Measurements from ENCODE around the gene IMPA2. TPM values are rescaled to one million over a fixed set of nuclear protein-coding genes. Genes with fewer than 3 reads are reported as not detected.

IMPA2 gene
- total and polyA plus RNA-seq, 2 donors: 9.1 to 19.5 TPM

- no peak for DNase-seq (ENCODE audit: low read depth in 6 of 9, low spot score in 9 of 9)
- no peak overlapping the region for H3K4me3 ChIP-seq (ENCODE audit: low read length in 2 of 2)
- no peak overlapping the region for H3K27ac ChIP-seq (ENCODE audit: low read depth in 1 of 2, low read length in 1 of 2)
- H3K9me3 ChIP-seq (ENCODE audit: control insufficient read depth in 2 of 2, insufficient read depth in 1 of 2, low read length in 1 of 2): no peaks in the 10 kb centered on the region
- WGBS: 94% methylated on average over 5 of the region's 5 CpGs
- peaks cover 0 to 5% of the 10 kb centered on the region in 2 donors for H3K27me3 ChIP-seq (ENCODE audit: control insufficient read depth in 2 of 2, insufficient read depth in 1 of 2, low read length in 1 of 2)
- no peaks in the 10 kb centered on the region for H3K4me1 ChIP-seq (ENCODE audit: control insufficient read depth in 2 of 2, insufficient read depth in 2 of 2, low read length in 2 of 2)
- H3K36me3 ChIP-seq (ENCODE audit: control insufficient read depth in 2 of 2, insufficient read depth in 2 of 2, low read length in 1 of 2): no peaks in the 10 kb centered on the region
Observed at GRCh38 chr18:11974741-11975325, 6.5 kb upstream of the IMPA2 start.

DNA sequence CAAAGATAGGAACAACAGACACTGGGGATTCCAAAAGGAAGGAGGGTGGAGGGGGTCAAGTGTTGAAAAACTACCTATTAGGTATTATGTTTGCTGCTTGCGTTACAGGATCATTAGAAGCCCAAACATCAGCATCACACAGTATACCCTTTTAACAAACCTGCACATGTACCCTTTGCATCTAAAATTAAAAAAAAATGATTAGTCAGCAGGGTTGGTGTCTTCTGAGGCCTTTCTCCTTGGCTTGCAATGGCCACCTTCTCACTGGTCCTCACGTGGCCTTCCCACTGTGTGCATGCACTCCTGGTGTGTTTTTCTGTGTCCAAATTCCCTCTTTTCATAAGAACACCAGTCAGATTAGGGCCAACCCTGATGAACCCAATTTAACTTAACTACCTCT lies 5.6 kb upstream of the IMPA2 start:
- no peaks in the 10 kb centered on the region for H3K36me3 ChIP-seq (ENCODE audit: control insufficient read depth in 2 of 2, insufficient read depth in 2 of 2, low read length in 1 of 2)
- peaks cover 7 to 13% of the 10 kb centered on the region in 2 donors for H3K27me3 ChIP-seq (ENCODE audit: control insufficient read depth in 2 of 2, insufficient read depth in 1 of 2, low read length in 1 of 2)
- H3K9me3 ChIP-seq (ENCODE audit: control insufficient read depth in 2 of 2, insufficient read depth in 1 of 2, low read length in 1 of 2): no peaks in the 10 kb centered on the region
- no peak for DNase-seq (ENCODE audit: low read depth in 6 of 9, low spot score in 9 of 9)
- H3K4me1 ChIP-seq (ENCODE audit: control insufficient read depth in 2 of 2, insufficient read depth in 2 of 2, low read length in 2 of 2): peaks cover 4 to 6% of the 10 kb centered on the region in 2 donors
- WGBS: 95% methylated on average over 2 of the region's 2 CpGs
- H3K27ac ChIP-seq (ENCODE audit: low read depth in 1 of 2, low read length in 1 of 2): no peak overlapping the region
- H3K4me3 ChIP-seq (ENCODE audit: low read length in 2 of 2): no peak overlapping the region

GRCh38 chr18:11976315-11977152 lies 4.8 kb upstream of the IMPA2 start:
- Histone ChIP-seq H3K36me3 (ENCODE audit: control insufficient read depth in 2 of 2, insufficient read depth in 2 of 2, low read length in 1 of 2) (no peaks in the 10 kb centered on the region), H3K4me3 (ENCODE audit: low read length in 2 of 2) (no peak overlapping the region), H3K27ac (ENCODE audit: low read depth in 1 of 2, low read length in 1 of 2) (no peak overlapping the region), H3K4me1 (ENCODE audit: control insufficient read depth in 2 of 2, insufficient read depth in 2 of 2, low read length in 2 of 2) (peaks cover 4 to 6% of the 10 kb centered on the region in 2 donors), H3K27me3 (ENCODE audit: control insufficient read depth in 2 of 2, insufficient read depth in 1 of 2, low read length in 1 of 2) (peaks cover 7 to 18% of the 10 kb centered on the region in 2 donors), H3K9me3 (ENCODE audit: control insufficient read depth in 2 of 2, insufficient read depth in 1 of 2, low read length in 1 of 2) (no peaks in the 10 kb centered on the region)
- DNase-seq (ENCODE audit: low read depth in 6 of 9, low spot score in 9 of 9): no peak
- WGBS: 96% methylated on average over 13 of the region's 13 CpGs

DNA sequence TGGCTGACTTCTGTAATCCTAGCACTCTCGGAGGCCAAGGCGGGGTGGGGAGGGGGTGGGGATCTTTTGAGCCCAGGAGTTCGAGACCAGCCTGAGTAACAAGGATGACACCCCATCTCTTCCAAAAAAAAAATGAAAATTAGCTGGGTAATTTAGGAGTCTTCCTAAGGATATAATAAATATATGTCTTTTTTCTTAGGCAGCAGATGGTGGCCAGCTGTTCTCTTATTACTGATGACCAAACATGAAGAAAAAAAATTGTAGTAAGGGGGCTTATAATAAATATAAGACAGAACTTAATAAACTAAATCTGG lies 4.2 kb upstream of the IMPA2 start:
- Histone ChIP-seq H3K36me3 (ENCODE audit: control insufficient read depth in 2 of 2, insufficient read depth in 2 of 2, low read length in 1 of 2) (no peaks in the 10 kb centered on the region), H3K4me1 (ENCODE audit: control insufficient read depth in 2 of 2, insufficient read depth in 2 of 2, low read length in 2 of 2) (peaks cover 10% of the 10 kb centered on the region in 2 donors), H3K9me3 (ENCODE audit: control insufficient read depth in 2 of 2, insufficient read depth in 1 of 2, low read length in 1 of 2) (no peaks in the 10 kb centered on the region), H3K27me3 (ENCODE audit: control insufficient read depth in 2 of 2, insufficient read depth in 1 of 2, low read length in 1 of 2) (peaks cover 7 to 23% of the 10 kb centered on the region in 2 donors), H3K4me3 (ENCODE audit: low read length in 2 of 2) (no peak overlapping the region), H3K27ac (ENCODE audit: low read depth in 1 of 2, low read length in 1 of 2) (no peak overlapping the region)
- no peak for DNase-seq (ENCODE audit: low read depth in 6 of 9, low spot score in 9 of 9)
- 91% methylated on average over 3 of the region's 3 CpGs for WGBS

DNA sequence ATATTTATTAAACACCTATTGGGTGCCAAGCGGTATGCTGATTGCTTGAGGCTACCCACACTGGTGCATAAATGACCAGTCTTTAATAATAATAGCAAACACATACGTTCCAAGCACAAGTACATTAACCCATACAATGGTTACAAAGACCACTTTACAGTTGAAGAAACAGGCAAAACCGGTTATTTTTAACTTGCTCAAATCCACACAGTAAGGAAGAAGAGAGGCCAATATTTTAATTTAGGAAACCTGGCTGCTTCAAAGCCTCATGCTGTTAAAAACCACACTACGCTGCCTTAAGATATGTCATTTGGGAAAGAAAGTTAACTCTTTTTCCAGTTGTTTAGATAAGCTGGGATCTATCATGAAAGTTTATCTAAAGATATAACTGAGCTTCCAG lies 2.4 kb upstream of the IMPA2 start:
- Histone ChIP-seq H3K4me1 (ENCODE audit: control insufficient read depth in 2 of 2, insufficient read depth in 2 of 2, low read length in 2 of 2) (peaks cover 10 to 11% of the 10 kb centered on the region in 2 donors), H3K27me3 (ENCODE audit: control insufficient read depth in 2 of 2, insufficient read depth in 1 of 2, low read length in 1 of 2) (peaks cover 7 to 29% of the 10 kb centered on the region in 2 donors), H3K4me3 (ENCODE audit: low read length in 2 of 2) (no peak overlapping the region), H3K27ac (ENCODE audit: low read depth in 1 of 2, low read length in 1 of 2) (no peak overlapping the region), H3K36me3 (ENCODE audit: control insufficient read depth in 2 of 2, insufficient read depth in 2 of 2, low read length in 1 of 2) (no peaks in the 10 kb centered on the region), H3K9me3 (ENCODE audit: control insufficient read depth in 2 of 2, insufficient read depth in 1 of 2, low read length in 1 of 2) (no peaks in the 10 kb centered on the region)
- DNase-seq (ENCODE audit: low read depth in 6 of 9, low spot score in 9 of 9): no peak
- 95% methylated on average over 4 of the region's 4 CpGs for WGBS

GRCh38 chr18:11980163-11980493 lies 1.2 kb upstream of the IMPA2 start:
- Histone ChIP-seq H3K4me3 (ENCODE audit: low read length in 2 of 2) (peak overlapping the region; percentile 49 to 69), H3K27ac (ENCODE audit: low read depth in 1 of 2, low read length in 1 of 2) (peak overlapping the region in 1 of 2 donors; percentile 46), H3K9me3 (ENCODE audit: control insufficient read depth in 2 of 2, insufficient read depth in 1 of 2, low read length in 1 of 2) (no peaks in the 10 kb centered on the region), H3K36me3 (ENCODE audit: control insufficient read depth in 2 of 2, insufficient read depth in 2 of 2, low read length in 1 of 2) (no peaks in the 10 kb centered on the region), H3K4me1 (ENCODE audit: control insufficient read depth in 2 of 2, insufficient read depth in 2 of 2, low read length in 2 of 2) (peaks cover 10 to 11% of the 10 kb centered on the region in 2 donors), H3K27me3 (ENCODE audit: control insufficient read depth in 2 of 2, insufficient read depth in 1 of 2, low read length in 1 of 2) (peaks cover 7 to 29% of the 10 kb centered on the region in 2 donors)
- 24% methylated on average over 11 of the region's 11 CpGs for WGBS
- DNase-seq (ENCODE audit: low read depth in 6 of 9, low spot score in 9 of 9): no peak

DNA sequence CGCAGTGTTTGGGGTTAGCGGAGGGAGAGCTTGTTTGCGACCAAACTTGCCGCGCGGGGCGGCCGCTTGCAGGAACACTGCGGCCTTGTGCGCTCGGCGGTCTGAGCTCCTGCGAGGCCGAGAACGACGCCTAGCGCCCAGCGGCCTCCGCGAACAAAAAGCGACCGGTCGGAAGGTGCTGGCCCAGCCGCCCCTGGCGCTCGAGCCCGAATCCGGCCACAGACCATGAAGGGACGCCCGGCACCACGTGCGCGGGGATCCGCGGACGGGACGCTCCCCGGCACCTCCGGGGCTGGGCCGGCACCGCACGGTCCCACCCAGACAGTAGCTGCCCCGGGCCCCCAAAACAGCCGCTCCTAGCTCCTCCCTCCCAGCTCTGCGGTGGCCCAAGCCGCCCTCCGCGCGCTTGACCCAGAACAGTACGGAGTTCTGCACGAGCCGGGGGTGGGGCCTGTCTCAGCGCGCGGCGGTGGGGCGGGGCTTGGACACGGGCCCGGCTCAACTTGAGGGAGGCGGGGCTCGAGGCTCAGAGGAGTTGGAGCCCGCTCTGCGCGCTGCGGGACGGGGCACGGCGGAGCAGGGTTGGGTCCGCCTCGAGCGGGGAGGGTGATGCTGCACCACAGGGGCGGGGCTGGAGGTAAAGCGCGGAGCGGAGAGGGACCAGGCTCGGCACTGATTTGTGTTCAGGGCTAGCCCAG lies 664 bp upstream of the IMPA2 start:
- peaks cover 7 to 29% of the 10 kb centered on the region in 2 donors for H3K27me3 ChIP-seq (ENCODE audit: control insufficient read depth in 2 of 2, insufficient read depth in 1 of 2, low read length in 1 of 2)
- WGBS: under 1% methylated on average over 76 of the region's 76 CpGs

DNA sequence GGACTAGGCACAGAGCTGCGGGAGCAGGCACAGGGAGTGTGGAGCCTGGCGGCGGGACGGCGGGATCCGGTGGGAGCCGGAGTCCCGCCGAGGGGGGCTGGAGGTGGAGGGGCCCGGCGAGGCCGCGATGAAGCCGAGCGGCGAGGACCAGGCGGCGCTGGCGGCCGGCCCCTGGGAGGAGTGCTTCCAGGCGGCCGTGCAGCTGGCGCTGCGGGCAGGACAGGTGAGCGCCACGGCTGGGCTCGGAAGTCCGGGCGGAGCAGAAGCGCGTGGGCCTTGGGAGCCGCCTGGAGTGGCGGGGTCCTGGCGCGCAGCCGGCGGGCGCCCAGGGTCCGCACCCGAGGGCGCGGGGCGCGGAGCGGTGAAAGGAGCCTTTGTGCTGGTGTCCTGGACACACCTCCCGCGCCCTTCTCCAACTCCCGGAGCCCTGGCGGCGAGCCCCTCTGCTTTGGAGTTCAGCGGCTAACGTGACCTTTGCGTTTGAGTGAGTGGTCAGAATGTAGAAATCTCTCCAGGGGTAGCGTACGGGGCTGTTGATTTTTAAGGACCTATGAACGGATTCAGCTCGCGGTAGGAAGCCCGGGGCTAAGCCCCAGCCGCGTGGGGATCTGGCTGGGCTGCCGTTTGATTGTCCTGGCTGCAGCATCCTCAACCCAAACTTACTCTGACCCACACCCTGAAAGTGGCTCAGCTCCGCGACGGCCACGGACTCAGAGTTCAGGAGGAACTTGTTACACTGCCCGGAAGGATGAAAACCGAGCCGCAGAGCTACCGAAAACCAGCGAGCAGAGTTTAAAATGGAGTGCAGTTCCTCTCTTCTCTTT lies 448 bp downstream of the IMPA2 start:
- no peaks in the 10 kb centered on the region for H3K9me3 ChIP-seq (ENCODE audit: control insufficient read depth in 2 of 2, insufficient read depth in 1 of 2, low read length in 1 of 2)
- H3K27ac ChIP-seq (ENCODE audit: low read depth in 1 of 2, low read length in 1 of 2): peak overlapping the region in 1 of 2 donors; percentile 49
- H3K27me3 ChIP-seq (ENCODE audit: control insufficient read depth in 2 of 2, insufficient read depth in 1 of 2, low read length in 1 of 2): peaks cover 7 to 29% of the 10 kb centered on the region in 2 donors
- H3K4me3 ChIP-seq (ENCODE audit: low read length in 2 of 2): peak overlapping the region; percentile 46 to 69
- WGBS: under 1% methylated on average over 71 of the region's 71 CpGs
- H3K36me3 ChIP-seq (ENCODE audit: control insufficient read depth in 2 of 2, insufficient read depth in 2 of 2, low read length in 1 of 2): no peaks in the 10 kb centered on the region
- DNase-seq (ENCODE audit: low read depth in 6 of 9, low spot score in 9 of 9): peak in 2 of 9 donors; percentile 17 to 37
- H3K4me1 ChIP-seq (ENCODE audit: control insufficient read depth in 2 of 2, insufficient read depth in 2 of 2, low read length in 2 of 2): peaks cover 10 to 11% of the 10 kb centered on the region in 2 donors

More for the DNA sequence above, 664 bp upstream of the IMPA2 start:
- Histone ChIP-seq H3K4me3 (ENCODE audit: low read length in 2 of 2) (peak overlapping the region; percentile 49 to 69), H3K36me3 (ENCODE audit: control insufficient read depth in 2 of 2, insufficient read depth in 2 of 2, low read length in 1 of 2) (no peaks in the 10 kb centered on the region), H3K4me1 (ENCODE audit: control insufficient read depth in 2 of 2, insufficient read depth in 2 of 2, low read length in 2 of 2) (peaks cover 10 to 11% of the 10 kb centered on the region in 2 donors), H3K27ac (ENCODE audit: low read depth in 1 of 2, low read length in 1 of 2) (peak overlapping the region in 1 of 2 donors; percentile 46), H3K9me3 (ENCODE audit: control insufficient read depth in 2 of 2, insufficient read depth in 1 of 2, low read length in 1 of 2) (no peaks in the 10 kb centered on the region)
- peak in 4 of 9 donors; percentile 28 to 82 (median 73) for DNase-seq (ENCODE audit: low read depth in 6 of 9, low spot score in 9 of 9)

Measured in thymus (tissue), 11 donors.